Measurements from ENCODE around the gene XAB2. TPM values are rescaled to one million over a fixed set of nuclear protein-coding genes. Genes with fewer than 3 reads are reported as not detected.

XAB2 gene
- polyA plus RNA-seq, 1 experiment: 39.8 TPM

DNA sequence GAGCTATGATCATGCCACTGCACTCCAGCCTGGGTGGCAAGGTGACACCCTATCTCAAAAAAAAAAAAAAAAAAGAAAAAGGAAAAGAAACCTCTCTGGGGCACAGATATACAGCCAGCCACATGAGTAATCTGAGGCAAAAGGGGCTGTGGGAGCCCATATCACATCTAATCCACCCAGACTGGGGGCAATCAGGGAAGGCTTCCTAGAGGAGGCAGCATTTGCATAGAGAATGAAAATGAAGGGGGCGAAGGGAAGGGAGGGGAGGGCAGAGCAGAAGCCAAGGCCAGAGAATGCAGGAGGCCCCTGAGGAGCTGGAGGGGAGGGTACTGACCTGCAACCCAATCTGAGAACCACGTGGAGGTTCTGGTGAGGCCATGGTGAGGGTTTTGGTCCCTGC lies 20.8 kb upstream of the XAB2 start:
- TF ChIP-seq, protein P1, sequence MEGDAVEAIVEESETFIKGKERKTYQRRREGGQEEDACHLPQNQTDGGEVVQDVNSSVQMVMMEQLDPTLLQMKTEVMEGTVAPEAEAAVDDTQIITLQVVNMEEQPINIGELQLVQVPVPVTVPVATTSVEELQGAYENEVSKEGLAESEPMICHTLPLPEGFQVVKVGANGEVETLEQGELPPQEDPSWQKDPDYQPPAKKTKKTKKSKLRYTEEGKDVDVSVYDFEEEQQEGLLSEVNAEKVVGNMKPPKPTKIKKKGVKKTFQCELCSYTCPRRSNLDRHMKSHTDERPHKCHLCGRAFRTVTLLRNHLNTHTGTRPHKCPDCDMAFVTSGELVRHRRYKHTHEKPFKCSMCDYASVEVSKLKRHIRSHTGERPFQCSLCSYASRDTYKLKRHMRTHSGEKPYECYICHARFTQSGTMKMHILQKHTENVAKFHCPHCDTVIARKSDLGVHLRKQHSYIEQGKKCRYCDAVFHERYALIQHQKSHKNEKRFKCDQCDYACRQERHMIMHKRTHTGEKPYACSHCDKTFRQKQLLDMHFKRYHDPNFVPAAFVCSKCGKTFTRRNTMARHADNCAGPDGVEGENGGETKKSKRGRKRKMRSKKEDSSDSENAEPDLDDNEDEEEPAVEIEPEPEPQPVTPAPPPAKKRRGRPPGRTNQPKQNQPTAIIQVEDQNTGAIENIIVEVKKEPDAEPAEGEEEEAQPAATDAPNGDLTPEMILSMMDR (IDR thresholded peaks at IDR 0.05; ENCODE audit: insufficient read depth, low read depth, low read length): no peak
- CTCF ChIA-PET: interaction anchor here (2.1 to 11.0 kb wide), 2 partner anchors 12 to 31 kb away, joined by 15 to 91 read pairs; partner anchors contain the start of genes STXBP2 and TRAPPC5
- POLR2A ChIA-PET: no interaction called here
- H3K36me3 ChIP-seq (ENCODE audit: control insufficient read depth, insufficient read depth, low read length): no peaks in the 10 kb centered on the region
- H3K4me3 ChIP-seq (ENCODE audit: low read depth, low read length): no peak overlapping the region
- peaks cover 3% of the 10 kb centered on the region; the same call in 1 of the 2 replicates for H3K27me3 ChIP-seq (ENCODE audit: control insufficient read depth, insufficient read depth, low read length)
- no peak for DNase-seq (ENCODE audit: low read depth)

DNA sequence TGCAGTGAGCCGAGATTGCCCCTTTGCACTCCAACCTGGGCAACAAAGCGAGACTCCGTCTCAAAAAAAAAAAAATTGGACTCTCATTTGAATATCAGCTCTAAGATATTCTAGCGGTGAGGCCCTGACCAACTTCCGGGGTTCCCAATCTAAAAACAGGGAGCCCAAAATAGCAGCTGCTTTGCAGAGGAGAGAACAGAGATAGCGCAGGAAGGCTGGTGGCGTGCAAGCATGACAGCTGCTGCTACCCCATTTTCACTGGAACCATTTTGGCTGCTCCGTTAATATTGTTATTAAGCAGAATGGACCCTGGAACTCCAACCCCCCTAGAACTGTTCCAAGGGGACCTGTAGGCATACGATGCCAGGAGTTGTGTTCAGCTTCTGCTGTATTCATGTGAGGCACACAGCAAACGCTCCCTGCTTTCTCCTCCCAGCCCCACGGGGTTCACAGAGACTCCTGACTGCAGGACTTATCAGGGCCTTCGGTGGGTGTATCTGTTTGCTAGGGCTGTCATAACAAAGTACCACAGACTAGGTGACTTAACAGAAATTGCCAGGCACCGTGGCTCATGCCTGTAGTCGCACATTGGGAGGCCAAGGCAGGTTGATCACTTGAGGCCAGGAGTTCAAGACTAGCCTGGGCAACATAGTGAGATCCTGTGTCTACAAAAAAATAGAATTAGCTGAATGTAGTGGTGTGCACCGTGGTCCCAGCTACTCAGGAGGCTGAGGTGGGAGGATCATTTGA lies 19.1 kb upstream of the XAB2 start:
- DNase-seq (ENCODE audit: low read depth): no peak
- ChIA-PET POLR2A (no interaction called here), CTCF (interaction anchor here (0.6 to 11.0 kb wide), 5 partner anchors 13 to 151 kb away, joined by 3 to 91 read pairs (median 4); partner anchors contain the start of gene TRAPPC5)
- TF ChIP-seq, protein P1 (IDR thresholded peaks at IDR 0.05; ENCODE audit: insufficient read depth, low read depth, low read length): no peak
- Histone ChIP-seq H3K4me3 (ENCODE audit: low read depth, low read length) (no peak overlapping the region), H3K36me3 (ENCODE audit: control insufficient read depth, insufficient read depth, low read length) (no peaks in the 10 kb centered on the region; the same call in 1 of the 2 replicates), H3K27me3 (ENCODE audit: control insufficient read depth, insufficient read depth, low read length) (peaks cover 3% of the 10 kb centered on the region; the same call in 1 of the 2 replicates)

DNA sequence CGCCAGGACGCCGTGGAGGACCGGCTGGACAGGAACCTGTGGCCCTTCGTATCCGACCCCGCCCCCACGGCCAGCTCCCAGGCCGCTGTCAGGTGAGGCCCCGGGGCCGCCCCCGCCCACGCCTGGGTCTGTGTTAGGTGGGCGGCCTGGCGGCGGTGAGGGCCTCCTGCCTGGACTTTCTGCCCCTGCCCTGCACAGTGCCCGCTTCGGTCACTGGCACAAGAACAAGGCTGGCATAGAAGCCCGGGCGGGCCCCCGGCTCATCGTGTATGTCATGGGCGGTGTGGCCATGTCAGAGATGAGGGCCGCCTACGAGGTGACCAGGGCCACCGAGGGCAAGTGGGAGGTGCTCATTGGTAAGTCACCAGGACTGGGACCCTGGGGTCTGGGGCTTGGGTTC lies 17.8 kb upstream of the XAB2 start:
- TF ChIP-seq, protein P1 (IDR thresholded peaks at IDR 0.05; ENCODE audit: insufficient read depth, low read depth, low read length): no peak
- ChIA-PET CTCF (no interaction called here), POLR2A (no interaction called here)
- H3K4me3 ChIP-seq (ENCODE audit: low read depth, low read length): no peak overlapping the region
- H3K27me3 ChIP-seq (ENCODE audit: control insufficient read depth, insufficient read depth, low read length): peaks cover 3% of the 10 kb centered on the region; the same call in 1 of the 2 replicates
- H3K36me3 ChIP-seq (ENCODE audit: control insufficient read depth, insufficient read depth, low read length): peaks cover 2% of the 10 kb centered on the region
- DNase-seq (ENCODE audit: low read depth): no peak

DNA sequence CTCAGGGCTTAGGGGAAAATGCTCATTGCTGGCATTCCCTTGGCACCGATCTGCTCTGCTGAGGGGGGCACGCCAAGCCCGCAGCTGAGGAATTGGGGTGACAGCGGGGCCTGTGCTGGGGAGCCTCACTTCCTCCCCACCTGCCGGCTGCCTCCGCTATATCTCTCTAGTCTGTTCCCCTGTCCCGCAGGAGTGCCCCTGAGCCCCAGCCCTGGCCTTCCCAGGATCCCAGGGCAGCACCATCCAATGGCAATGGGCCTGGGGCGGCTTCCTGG lies 17.0 kb upstream of the XAB2 start:
- peaks cover 3% of the 10 kb centered on the region; the same call in 1 of the 2 replicates for H3K27me3 ChIP-seq (ENCODE audit: control insufficient read depth, insufficient read depth, low read length)
- CTCF ChIA-PET: no interaction called here

DNA sequence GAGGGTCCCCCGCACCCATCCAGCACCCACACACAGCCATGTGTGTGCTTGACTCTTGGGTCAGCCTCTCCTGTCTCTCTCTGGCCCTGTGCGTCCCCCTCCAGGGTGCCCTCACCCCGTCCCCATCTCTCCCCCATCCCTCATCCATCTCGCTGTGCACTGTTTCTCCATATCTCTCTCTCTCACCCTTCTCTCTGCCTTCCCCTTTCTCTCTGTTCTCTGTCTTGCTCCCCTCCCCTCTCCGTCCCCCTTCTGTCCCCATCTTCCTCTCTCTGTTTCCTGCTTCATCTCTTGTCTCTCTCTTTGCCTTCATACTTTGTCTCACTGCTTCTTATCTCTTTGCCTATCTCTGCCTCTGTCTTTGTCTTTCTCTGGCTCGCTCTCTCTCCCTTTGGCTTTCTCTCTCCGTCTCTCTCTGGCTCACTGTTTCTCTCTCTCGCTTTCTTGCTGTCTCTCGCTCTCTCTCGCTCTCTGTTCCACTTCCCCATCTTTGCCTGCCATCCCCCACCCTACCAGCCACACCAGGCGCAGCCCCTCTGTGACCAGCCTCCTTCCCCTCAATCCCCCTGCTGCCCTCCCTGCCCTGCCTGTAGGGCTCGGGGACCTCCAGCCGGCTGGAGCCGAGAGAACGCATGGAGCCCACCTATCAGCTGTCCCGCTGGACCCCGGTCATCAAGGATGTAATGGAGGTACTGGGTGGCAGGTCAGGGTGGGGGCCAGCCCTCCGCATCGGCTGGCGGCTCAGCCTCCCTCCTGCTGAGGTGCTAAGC lies 16.5 kb upstream of the XAB2 start:
- POLR2A ChIA-PET: no interaction called here
- DNase-seq (ENCODE audit: low read depth): no peak
- CTCF ChIA-PET: no interaction called here

More for the DNA sequence above, 17.0 kb upstream of the XAB2 start:
- no peak for DNase-seq (ENCODE audit: low read depth)
- Histone ChIP-seq H3K36me3 (ENCODE audit: control insufficient read depth, insufficient read depth, low read length) (peaks cover 2% of the 10 kb centered on the region), H3K4me3 (ENCODE audit: low read depth, low read length) (no peak overlapping the region)
- POLR2A ChIA-PET: no interaction called here
- TF ChIP-seq, protein P1 (IDR thresholded peaks at IDR 0.05; ENCODE audit: insufficient read depth, low read depth, low read length): no peak

More for the DNA sequence above, 16.5 kb upstream of the XAB2 start:
- Histone ChIP-seq H3K4me3 (ENCODE audit: low read depth, low read length) (no peak overlapping the region), H3K36me3 (ENCODE audit: control insufficient read depth, insufficient read depth, low read length) (peaks cover 2% of the 10 kb centered on the region), H3K27me3 (ENCODE audit: control insufficient read depth, insufficient read depth, low read length) (peaks cover 3% of the 10 kb centered on the region; the same call in 1 of the 2 replicates)
- TF ChIP-seq, protein P1 (IDR thresholded peaks at IDR 0.05; ENCODE audit: insufficient read depth, low read depth, low read length): no peak
